A549 (cell line): ENCODE data around the gene TOPBP1. TPM values are rescaled to one million over a fixed set of nuclear protein-coding genes. Genes with fewer than 3 reads are reported as not detected.

ENCODE experiments used
- ATAC-seq, 2 experiments: fragments of 200-7000 bp in 1 of 2; fragments of >200 bp in 1 of 2; cut with Nextera tagmentation in 1 of 2; cut with Tn5 transposase in 1 of 2; 3 replicates each; pipeline versions ENCODE4 v1.8.0 to v1.9.1; 2018 to 2020; ENCODE audit warnings: mild to moderate bottlenecking in 1 of 2, moderate library complexity in 1 of 2
- CTCF ChIA-PET: fragments of 300-600 bp; sonication (Branson Sonifier 250); formaldehyde crosslinking; extraction: SDS; loops from one replicate; lab custom pipeline; 2021; ENCODE audit warnings: antibody characterized with exemption, inconsistent platforms; lab: Yijun Ruan, JAX
- POLR2A ChIA-PET: fragments of 350-600 bp; formaldehyde crosslinking; extraction: SDS; loops from one replicate; lab custom pipeline; 2021; ENCODE audit warnings: antibody characterized with exemption, inconsistent platforms; lab: Yijun Ruan, JAX
- DNase-seq, 2 experiments: peaks; one replicate each; pipeline versions ENCODE4 v3.0.0 to v3.0.0-alpha.2; 2011 to 2016; ENCODE audit warnings: low read depth in 1 of 2, low spot score in 1 of 2
- FAIRE-seq: peaks from 2 replicates; lab custom pipeline; 2011; peaks lifted over from hg19 to GRCh38; lab: Jason Lieb, UNC
- H3K27ac ChIP-seq, 2 experiments: fragments of >200 bp; sonication (Bioruptor Twin); formaldehyde crosslinking; 3 replicates each; pipeline ENCODE4 v1.5.1; 2016 to 2017
- H3K4me1 ChIP-seq: fragments of >200 bp; sonication (Bioruptor Twin); formaldehyde crosslinking; 3 replicates; pipeline ENCODE4 v1.6.1; 2016
- H3K4me2 ChIP-seq: fragments of >200 bp; sonication (Bioruptor Twin); formaldehyde crosslinking; 3 replicates; pipeline ENCODE4 v1.6.1; 2016
- H3K4me3 ChIP-seq: fragments of >200 bp; sonication (Bioruptor Twin); formaldehyde crosslinking; 3 replicates; pipeline ENCODE4 v1.5.1; 2016
- H3K9me3 ChIP-seq: fragments of >200 bp; sonication (Bioruptor Twin); formaldehyde crosslinking; 3 replicates; pipeline ENCODE4 v1.6.1; 2016
- BHLHE40 ChIP-seq: IDR thresholded peaks from 2 replicates; pipeline ENCODE4 v1.6.1; 2012; ENCODE audit warnings: low read depth, low read length, inconsistent platforms
- CBX8 ChIP-seq: fragments of 200-600 bp; sonication (generic); IDR thresholded peaks from 2 replicates; pipeline ENCODE4 v1.6.1; 2016
- EHF ChIP-seq: fragments of 250-450 bp; sonication (Bioruptor Pico); IDR thresholded peaks from 2 replicates; pipeline ENCODE4 v1.5.0; 2020; ENCODE audit warnings: mild to moderate bottlenecking
- FOSB ChIP-seq: fragments of 250-450 bp; sonication (Bioruptor Pico); IDR thresholded peaks from 2 replicates; pipeline ENCODE4 v1.5.0; 2020; ENCODE audit warnings: mild to moderate bottlenecking, moderate library complexity
- FOSL2 ChIP-seq, 2 experiments: fragments of 450-650 bp in 1 of 2; fragments of >200 bp in 1 of 2; sonication (Bioruptor Twin) in 1 of 2; formaldehyde crosslinking; IDR thresholded peaks; 2 replicates each; pipeline versions ENCODE4 v1.5.0 to v1.6.1; 2016 to 2020; ENCODE audit warnings: mild to moderate bottlenecking in 1 of 2, moderate library complexity in 1 of 2
- GATA3 ChIP-seq: IDR thresholded peaks from 2 replicates; pipeline ENCODE4 v1.6.1; 2012; ENCODE audit warnings: borderline replicate concordance
- HDAC2 ChIP-seq: fragments of 200-600 bp; sonication (generic); IDR thresholded peaks from 2 replicates; pipeline ENCODE4 v1.6.1; 2016
- KDM1A ChIP-seq: fragments of 200-600 bp; sonication (generic); IDR thresholded peaks from 2 replicates; pipeline ENCODE4 v1.6.1; 2016; ENCODE audit warnings: low read depth, mild to moderate bottlenecking
- MAZ ChIP-seq: fragments of 150-350 bp; IDR thresholded peaks from 2 replicates; pipeline ENCODE4 v1.6.1; 2014; ENCODE audit warnings: antibody characterized with exemption, low read depth, low read length, borderline replicate concordance
- NFE2L2 ChIP-seq: fragments of 150-350 bp; conservative IDR thresholded peaks from 2 replicates; pipeline ENCODE4 v1.6.1; 2014; ENCODE audit warnings: low read length
- NPAS2 ChIP-seq: fragments of 250-450 bp; sonication (Bioruptor Pico); IDR thresholded peaks from 2 replicates; pipeline ENCODE4 v1.8.0; 2022; ENCODE audit warnings: mild to moderate bottlenecking, moderate library complexity, borderline replicate concordance
- PHF8 ChIP-seq: fragments of 200-600 bp; sonication (generic); IDR thresholded peaks from 2 replicates; pipeline ENCODE4 v1.6.1; 2016; ENCODE audit warnings: low read depth, mild to moderate bottlenecking, antibody characterized with exemption, moderate library complexity, borderline replicate concordance
- POLR2AphosphoS2 ChIP-seq: conservative IDR thresholded peaks from 2 replicates; pipeline ENCODE4 v1.6.1; 2012; ENCODE audit warnings: low read length, improper control_type of control experiment, inconsistent platforms
- RAD21 ChIP-seq, 2 experiments: fragments of >200 bp in 1 of 2; sonication (Bioruptor Twin) in 1 of 2; formaldehyde crosslinking in 1 of 2; IDR thresholded peaks in 1 of 2; conservative IDR thresholded peaks in 1 of 2; 2 replicates in 1 of 2; 3 replicates in 1 of 2; pipeline ENCODE4 v1.6.1; 2012 to 2018; ENCODE audit warnings: inconsistent platforms in 1 of 2
- RARB ChIP-seq: fragments of 250-450 bp; sonication (Bioruptor Pico); IDR thresholded peaks from 2 replicates; pipeline ENCODE4 v1.8.0; 2021; ENCODE audit warnings: mild to moderate bottlenecking, moderate library complexity
- ZC3H11A ChIP-seq: fragments of 450-650 bp; IDR thresholded peaks from 2 replicates; pipeline ENCODE4 v1.6.1; 2014; ENCODE audit warnings: antibody characterized with exemption, mild to moderate bottlenecking
- ZFP36 ChIP-seq: fragments of 450-650 bp; IDR thresholded peaks from 2 replicates; pipeline ENCODE4 v1.6.1; 2014; ENCODE audit warnings: borderline replicate concordance; ENCODE audit not compliant: partially characterized antibody
- ZSCAN20 ChIP-seq: fragments of 250-450 bp; sonication (Bioruptor Pico); IDR thresholded peaks from 2 replicates; pipeline ENCODE4 v1.8.0; 2022; ENCODE audit warnings: mild to moderate bottlenecking, moderate library complexity
- WGBS: methylation state at CpG from one replicate; pipeline ENCODE4 v1.1.6; 2017; ENCODE audit errors: missing lambda C conversion rate; 5-methylcytosine and 5-hydroxymethylcytosine counted together
- polyA plus RNA-seq, 4 experiments: library from polyadenylated mRNA; depleted of rRNA in 3 of 4; stranded (reverse); fragments of >200 nt; fragmentation: RNase III in 1 of 4; extraction: RNeasy Plus Mini Kit Qiagen cat#74134 plus additional on column Dnase treatment in 1 of 4; gene quantifications; 2 replicates in 3 of 4; 3 replicates in 1 of 4; pipeline ENCODE4 v1.2.3, GENCODE V29; 2011 to 2017
- TF ChIP-seq, protein P1 (sequence below): fragments of 250-450 bp; sonication (Bioruptor Pico); IDR thresholded peaks from 2 replicates; pipeline ENCODE4 v1.5.0; 2021; ENCODE audit warnings: mild to moderate bottlenecking, moderate library complexity, borderline replicate concordance
- TF ChIP-seq, protein P2 (sequence below): IDR thresholded peaks from 2 replicates; pipeline ENCODE4 v1.6.1; 2012
- TF ChIP-seq, protein P3 (sequence below): fragments of 150-350 bp; IDR thresholded peaks from 2 replicates; pipeline ENCODE4 v1.6.1; 2014; ENCODE audit warnings: low read depth, mild to moderate bottlenecking, low read length
- TF ChIP-seq, protein P4 (sequence below): fragments of 250-450 bp; sonication (Bioruptor Pico); IDR thresholded peaks from 2 replicates; pipeline ENCODE4 v1.5.0; 2020; ENCODE audit warnings: low read depth, mild to moderate bottlenecking, moderate library complexity
- TF ChIP-seq, protein P5 (sequence below): fragments of >200 bp; sonication (Bioruptor Twin); formaldehyde crosslinking; IDR thresholded peaks from 3 replicates; pipeline ENCODE4 v1.6.1; 2016

The TOPBP1 gene
- polyA plus RNA-seq, 2 of the 4 experiments (the other 2 are of a cell fraction), result 32.6 to 56.2 TPM

DNA sequence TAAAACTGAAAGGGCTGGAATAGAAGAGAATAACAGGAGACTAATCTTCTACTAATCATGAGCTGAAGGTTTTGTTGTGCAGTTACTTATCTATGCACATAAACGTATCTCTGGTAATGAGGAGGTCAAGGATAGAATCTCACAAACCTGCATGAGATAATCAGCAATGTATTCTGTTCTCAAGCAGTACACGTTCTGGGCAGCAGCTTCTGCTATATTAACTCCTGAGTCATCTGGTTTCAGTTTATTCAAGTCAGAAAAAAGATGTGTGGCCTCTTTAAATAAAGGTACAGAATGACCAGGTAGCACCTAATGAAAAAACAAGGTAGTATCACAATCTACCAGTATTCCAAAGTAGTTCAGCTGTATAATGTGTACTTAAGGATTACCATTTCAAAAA, 53.4 kb downstream of the TOPBP1 start:
- H3K4me3 ChIP-seq, result no peak overlapping the region
- no peak for TF ChIP-seq CBX8
- no peak for TF ChIP-seq PHF8
- no peak for TF ChIP-seq ZSCAN20 (CRISPR knock-in tag)
- TF ChIP-seq HDAC2, result no peak
- TF ChIP-seq GATA3, result no peak
- no peak for TF ChIP-seq NFE2L2
- no peak for TF ChIP-seq ZFP36
- TF ChIP-seq ZC3H11A, result no peak
- TF ChIP-seq, protein P1, sequence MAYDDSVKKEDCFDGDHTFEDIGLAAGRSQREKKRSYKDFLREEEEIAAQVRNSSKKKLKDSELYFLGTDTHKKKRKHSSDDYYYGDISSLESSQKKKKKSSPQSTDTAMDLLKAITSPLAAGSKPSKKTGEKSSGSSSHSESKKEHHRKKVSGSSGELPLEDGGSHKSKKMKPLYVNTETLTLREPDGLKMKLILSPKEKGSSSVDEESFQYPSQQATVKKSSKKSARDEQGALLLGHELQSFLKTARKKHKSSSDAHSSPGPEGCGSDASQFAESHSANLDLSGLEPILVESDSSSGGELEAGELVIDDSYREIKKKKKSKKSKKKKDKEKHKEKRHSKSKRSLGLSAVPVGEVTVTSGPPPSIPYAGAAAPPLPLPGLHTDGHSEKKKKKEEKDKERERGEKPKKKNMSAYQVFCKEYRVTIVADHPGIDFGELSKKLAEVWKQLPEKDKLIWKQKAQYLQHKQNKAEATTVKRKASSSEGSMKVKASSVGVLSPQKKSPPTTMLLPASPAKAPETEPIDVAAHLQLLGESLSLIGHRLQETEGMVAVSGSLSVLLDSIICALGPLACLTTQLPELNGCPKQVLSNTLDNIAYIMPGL (CRISPR knock-in tag), result no peak
- TF ChIP-seq, protein P2, sequence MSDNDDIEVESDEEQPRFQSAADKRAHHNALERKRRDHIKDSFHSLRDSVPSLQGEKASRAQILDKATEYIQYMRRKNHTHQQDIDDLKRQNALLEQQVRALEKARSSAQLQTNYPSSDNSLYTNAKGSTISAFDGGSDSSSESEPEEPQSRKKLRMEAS, result no peak
- no peak for TF ChIP-seq POLR2AphosphoS2
- TF ChIP-seq RAD21 (conservative IDR thresholded peaks at IDR 0.05 in 1 of 2, IDR thresholded peaks at IDR 0.05 in 1 of 2), result no peak
- TF ChIP-seq FOSB (CRISPR knock-in tag), result no peak
- H3K27ac ChIP-seq, result no peak overlapping the region
- FAIRE-seq (no peak), ATAC-seq (no peak), DNase-seq (no peak)
- WGBS, result 57% methylated on average over 2 of the region's 2 CpGs
- CTCF ChIA-PET, result no interaction called here
- POLR2A ChIA-PET, result no interaction called here
- no peaks in the 10 kb centered on the region for H3K4me1 ChIP-seq
- no peak overlapping the region for H3K4me2 ChIP-seq
- H3K9me3 ChIP-seq, result no peaks in the 10 kb centered on the region

DNA sequence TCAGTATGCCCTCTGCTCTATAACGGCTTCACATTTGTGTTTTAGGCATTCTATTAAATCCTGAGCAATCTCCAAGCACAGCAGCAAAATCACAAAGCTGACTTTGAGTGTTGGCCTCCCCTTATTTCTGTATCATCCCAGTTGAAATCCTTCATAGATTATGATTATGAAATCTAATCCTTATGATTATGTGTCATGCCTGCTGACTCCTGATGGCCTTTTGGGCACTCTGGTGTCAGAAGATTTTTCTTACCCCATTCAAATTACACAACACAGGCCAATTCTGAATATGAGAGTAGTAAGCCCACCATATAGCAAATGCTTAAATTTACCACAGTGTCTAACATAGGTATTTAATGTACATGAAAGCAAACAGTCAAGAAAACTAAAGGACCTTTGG, 53.9 kb downstream of the TOPBP1 start:
- Histone ChIP-seq H3K4me1 (no peaks in the 10 kb centered on the region), H3K9me3 (no peaks in the 10 kb centered on the region), H3K4me3 (no peak overlapping the region), H3K4me2 (no peak overlapping the region), H3K27ac (no peak overlapping the region)
- TF ChIP-seq, protein P2, result no peak
- TF ChIP-seq, protein P3, sequence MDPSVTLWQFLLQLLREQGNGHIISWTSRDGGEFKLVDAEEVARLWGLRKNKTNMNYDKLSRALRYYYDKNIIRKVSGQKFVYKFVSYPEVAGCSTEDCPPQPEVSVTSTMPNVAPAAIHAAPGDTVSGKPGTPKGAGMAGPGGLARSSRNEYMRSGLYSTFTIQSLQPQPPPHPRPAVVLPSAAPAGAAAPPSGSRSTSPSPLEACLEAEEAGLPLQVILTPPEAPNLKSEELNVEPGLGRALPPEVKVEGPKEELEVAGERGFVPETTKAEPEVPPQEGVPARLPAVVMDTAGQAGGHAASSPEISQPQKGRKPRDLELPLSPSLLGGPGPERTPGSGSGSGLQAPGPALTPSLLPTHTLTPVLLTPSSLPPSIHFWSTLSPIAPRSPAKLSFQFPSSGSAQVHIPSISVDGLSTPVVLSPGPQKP, result no peak
- TF ChIP-seq BHLHE40, result no peak
- no peak for FAIRE-seq
- ATAC-seq, result no peak
- CTCF ChIA-PET, result no interaction called here
- DNase-seq, result no peak
- POLR2A ChIA-PET, result no interaction called here
- WGBS, result 93% methylated on average over 1 of the region's 1 CpG

DNA sequence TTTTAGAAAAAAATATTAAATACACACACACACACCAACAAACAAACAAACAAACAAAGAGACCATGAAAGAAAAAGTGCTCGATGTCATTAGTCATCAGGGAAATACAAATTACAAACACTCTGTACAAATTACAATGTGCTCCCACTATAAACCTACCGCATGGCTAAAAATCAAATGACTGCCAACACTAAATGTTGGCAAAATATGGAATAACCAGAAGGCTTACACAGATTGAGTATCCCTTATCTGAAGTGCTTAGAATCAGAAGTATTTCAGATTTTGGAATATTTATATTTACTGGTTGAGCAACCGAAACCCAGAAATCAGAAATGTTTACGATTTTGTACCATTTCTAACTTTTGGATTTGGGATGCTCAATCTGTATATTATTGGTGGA, 54.8 kb downstream of the TOPBP1 start:
- ChIA-PET CTCF (interaction anchor here (0.7 kb wide), 1 partner anchor 100 kb away, joined by 3 read pairs; no protein-coding TSS in a partner anchor), POLR2A (no interaction called here)
- H3K4me2 ChIP-seq, result no peak overlapping the region
- TF ChIP-seq, protein P4, sequence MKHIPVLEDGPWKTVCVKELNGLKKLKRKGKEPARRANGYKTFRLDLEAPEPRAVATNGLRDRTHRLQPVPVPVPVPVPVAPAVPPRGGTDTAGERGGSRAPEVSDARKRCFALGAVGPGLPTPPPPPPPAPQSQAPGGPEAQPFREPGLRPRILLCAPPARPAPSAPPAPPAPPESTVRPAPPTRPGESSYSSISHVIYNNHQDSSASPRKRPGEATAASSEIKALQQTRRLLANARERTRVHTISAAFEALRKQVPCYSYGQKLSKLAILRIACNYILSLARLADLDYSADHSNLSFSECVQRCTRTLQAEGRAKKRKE (CRISPR knock-in tag), result no peak
- no peak for TF ChIP-seq RAD21 (conservative IDR thresholded peaks at IDR 0.05 in 1 of 2, IDR thresholded peaks at IDR 0.05 in 1 of 2)
- TF ChIP-seq, protein P5, sequence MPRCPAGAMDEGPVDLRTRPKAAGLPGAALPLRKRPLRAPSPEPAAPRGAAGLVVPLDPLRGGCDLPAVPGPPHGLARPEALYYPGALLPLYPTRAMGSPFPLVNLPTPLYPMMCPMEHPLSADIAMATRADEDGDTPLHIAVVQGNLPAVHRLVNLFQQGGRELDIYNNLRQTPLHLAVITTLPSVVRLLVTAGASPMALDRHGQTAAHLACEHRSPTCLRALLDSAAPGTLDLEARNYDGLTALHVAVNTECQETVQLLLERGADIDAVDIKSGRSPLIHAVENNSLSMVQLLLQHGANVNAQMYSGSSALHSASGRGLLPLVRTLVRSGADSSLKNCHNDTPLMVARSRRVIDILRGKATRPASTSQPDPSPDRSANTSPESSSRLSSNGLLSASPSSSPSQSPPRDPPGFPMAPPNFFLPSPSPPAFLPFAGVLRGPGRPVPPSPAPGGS, result no peak
- TF ChIP-seq, protein P1 (CRISPR knock-in tag), result no peak
- no peak for TF ChIP-seq KDM1A
- no peak for TF ChIP-seq NPAS2
- no peak for TF ChIP-seq MAZ
- no peak for TF ChIP-seq ZC3H11A
- no peak for TF ChIP-seq CBX8
- TF ChIP-seq FOSL2 (IDR thresholded peaks at IDR 0.05), result no peak
- no peak for TF ChIP-seq FOSL2 (CRISPR knock-in tag; IDR thresholded peaks at IDR 0.05)
- no peak for TF ChIP-seq RARB (CRISPR knock-in tag)
- TF ChIP-seq EHF (CRISPR knock-in tag), result no peak
- no peak for TF ChIP-seq FOSB (CRISPR knock-in tag)
- TF ChIP-seq, protein P2, result no peak
- DNase-seq (no peak), FAIRE-seq (no peak), ATAC-seq (no peak)
- WGBS, result 91% methylated on average over 4 of the region's 4 CpGs
- H3K4me3 ChIP-seq, result no peak overlapping the region
- H3K4me1 ChIP-seq, result no peaks in the 10 kb centered on the region
- H3K27ac ChIP-seq, result no peak overlapping the region
- H3K9me3 ChIP-seq, result no peaks in the 10 kb centered on the region
